ENCODE measurements around the gene INHBC. TPM values are rescaled to one million over a fixed set of nuclear protein-coding genes. Genes with fewer than 3 reads are reported as not detected.

The INHBC gene
- total RNA-seq, 1 donor from 2014 or later, result not detected

GRCh38 chr12:57467212-57467874, 32.8 kb downstream of the INHBC start:
- no peak overlapping the region for H3K4me3 ChIP-seq (ENCODE audit: low read depth, low read length)
- TF ChIP-seq, protein P1, sequence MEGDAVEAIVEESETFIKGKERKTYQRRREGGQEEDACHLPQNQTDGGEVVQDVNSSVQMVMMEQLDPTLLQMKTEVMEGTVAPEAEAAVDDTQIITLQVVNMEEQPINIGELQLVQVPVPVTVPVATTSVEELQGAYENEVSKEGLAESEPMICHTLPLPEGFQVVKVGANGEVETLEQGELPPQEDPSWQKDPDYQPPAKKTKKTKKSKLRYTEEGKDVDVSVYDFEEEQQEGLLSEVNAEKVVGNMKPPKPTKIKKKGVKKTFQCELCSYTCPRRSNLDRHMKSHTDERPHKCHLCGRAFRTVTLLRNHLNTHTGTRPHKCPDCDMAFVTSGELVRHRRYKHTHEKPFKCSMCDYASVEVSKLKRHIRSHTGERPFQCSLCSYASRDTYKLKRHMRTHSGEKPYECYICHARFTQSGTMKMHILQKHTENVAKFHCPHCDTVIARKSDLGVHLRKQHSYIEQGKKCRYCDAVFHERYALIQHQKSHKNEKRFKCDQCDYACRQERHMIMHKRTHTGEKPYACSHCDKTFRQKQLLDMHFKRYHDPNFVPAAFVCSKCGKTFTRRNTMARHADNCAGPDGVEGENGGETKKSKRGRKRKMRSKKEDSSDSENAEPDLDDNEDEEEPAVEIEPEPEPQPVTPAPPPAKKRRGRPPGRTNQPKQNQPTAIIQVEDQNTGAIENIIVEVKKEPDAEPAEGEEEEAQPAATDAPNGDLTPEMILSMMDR (IDR thresholded peaks at IDR 0.05; ENCODE audit: insufficient read depth, low read length, poor library complexity, severe bottlenecking), result no peak
- DNase-seq (ENCODE audit: low read depth), result no peak
- H3K27me3 ChIP-seq (ENCODE audit: control insufficient read depth, insufficient read depth, low read length), result peaks cover 38% of the 10 kb centered on the region
- H3K36me3 ChIP-seq (ENCODE audit: control insufficient read depth, insufficient read depth, low read length), result no peaks in the 10 kb centered on the region

- Histone ChIP-seq H3K36me3 (ENCODE audit: control insufficient read depth, insufficient read depth, low read length) (no peaks in the 10 kb centered on the region), H3K4me3 (ENCODE audit: low read depth, low read length) (no peak overlapping the region), H3K27me3 (ENCODE audit: control insufficient read depth, insufficient read depth, low read length) (peaks cover 42% of the 10 kb centered on the region)
- TF ChIP-seq, protein P1 (IDR thresholded peaks at IDR 0.05; ENCODE audit: insufficient read depth, low read length, poor library complexity, severe bottlenecking), result no peak
- no peak for DNase-seq (ENCODE audit: low read depth)
These were observed 33.3 kb downstream of the INHBC start for GRCh38 chr12:57467915-57468314.

- H3K27me3 ChIP-seq (ENCODE audit: control insufficient read depth, insufficient read depth, low read length), result peaks cover 52% of the 10 kb centered on the region
- DNase-seq (ENCODE audit: low read depth), result no peak
- TF ChIP-seq, protein P1 (IDR thresholded peaks at IDR 0.05; ENCODE audit: insufficient read depth, low read length, poor library complexity, severe bottlenecking), result no peak
- no peak overlapping the region for H3K4me3 ChIP-seq (ENCODE audit: low read depth, low read length)
- H3K36me3 ChIP-seq (ENCODE audit: control insufficient read depth, insufficient read depth, low read length), result no peaks in the 10 kb centered on the region
These were observed 34.9 kb downstream of the INHBC start for GRCh38 chr12:57469296-57470164.

GRCh38 chr12:57470286-57470969, 35.8 kb downstream of the INHBC start:
- TF ChIP-seq, protein P1 (IDR thresholded peaks at IDR 0.05; ENCODE audit: insufficient read depth, low read length, poor library complexity, severe bottlenecking), result no peak
- Histone ChIP-seq H3K36me3 (ENCODE audit: control insufficient read depth, insufficient read depth, low read length) (no peaks in the 10 kb centered on the region), H3K27me3 (ENCODE audit: control insufficient read depth, insufficient read depth, low read length) (peaks cover 56% of the 10 kb centered on the region), H3K4me3 (ENCODE audit: low read depth, low read length) (no peak overlapping the region)
- no peak for DNase-seq (ENCODE audit: low read depth)

- DNase-seq (ENCODE audit: low read depth), result no peak
- Histone ChIP-seq H3K27me3 (ENCODE audit: control insufficient read depth, insufficient read depth, low read length) (peaks cover 61% of the 10 kb centered on the region), H3K4me3 (ENCODE audit: low read depth, low read length) (no peak overlapping the region), H3K36me3 (ENCODE audit: control insufficient read depth, insufficient read depth, low read length) (no peaks in the 10 kb centered on the region)
- TF ChIP-seq, protein P1 (IDR thresholded peaks at IDR 0.05; ENCODE audit: insufficient read depth, low read length, poor library complexity, severe bottlenecking), result no peak
These were observed 36.5 kb downstream of the INHBC start for GRCh38 chr12:57470970-57471656.

Data from kidney epithelial cell (primary cell).